Fibroblast of villous mesenchyme (primary cell): ENCODE results near the gene FBLL1. TPM values are rescaled to one million over a fixed set of nuclear protein-coding genes. Genes with fewer than 3 reads are reported as not detected.
"Not testable (repeated sequence)": the region's sequence is repeated elsewhere in the genome, so short reads cannot be mapped to it uniquely, and the experiment has no call there.

Experiments used
- DNase-seq: peaks from one replicate; pipeline ENCODE4 v3.0.0-alpha.2; 2010; ENCODE audit warnings: low read depth
- H3K4me3 ChIP-seq: 2 replicates; pipeline ENCODE4 v1.5.1; 2011; ENCODE audit warnings: low read depth, mild to moderate bottlenecking, low read length
- CTCF ChIP-seq: IDR thresholded peaks from 2 replicates; pipeline ENCODE4 v1.5.1; 2012; ENCODE audit warnings: low read depth, mild to moderate bottlenecking, low read length; ENCODE audit not compliant: insufficient read depth
- total RNA-seq: library from RNA; depleted of rRNA; stranded (reverse); fragments of >200 nt; gene quantifications from 2 replicates; pipeline ENCODE4 v1.2.3, GENCODE V29; 2012

FBLL1 gene
- total RNA-seq, 1 donor, result 0.43 TPM

- TF ChIP-seq CTCF, result no peak
- no peak overlapping the region for H3K4me3 ChIP-seq
- DNase-seq, result no peak
These were observed 1.6 kb downstream of the FBLL1 start for GRCh38 chr5:168530621-168531150.

- no peak for TF ChIP-seq CTCF
- no peak for DNase-seq
- no peak overlapping the region for H3K4me3 ChIP-seq
These were observed 2.1 kb downstream of the FBLL1 start for GRCh38 chr5:168531191-168531590.

- TF ChIP-seq CTCF, result no peak
- DNase-seq, result no peak
- no peak overlapping the region for H3K4me3 ChIP-seq
These were observed 3.1 kb downstream of the FBLL1 start for GRCh38 chr5:168531987-168532864.

- DNase-seq, H3K4me3 ChIP-seq: not testable (repeated sequence)
These were observed 5.2 kb downstream of the FBLL1 start for GRCh38 chr5:168534351-168534750.

GRCh38 chr5:168537176-168537575 lies 8.1 kb downstream of the FBLL1 start:
- no peak for DNase-seq
- TF ChIP-seq CTCF, result no peak
- H3K4me3 ChIP-seq, result no peak overlapping the region

- no peak for DNase-seq
- TF ChIP-seq CTCF, result no peak
- H3K4me3 ChIP-seq, result no peak overlapping the region
These were observed 20.4 kb downstream of the FBLL1 start for GRCh38 chr5:168549554-168549953.

GRCh38 chr5:168550656-168551055 lies 21.6 kb downstream of the FBLL1 start:
- TF ChIP-seq CTCF, result no peak
- DNase-seq, result no peak
- no peak overlapping the region for H3K4me3 ChIP-seq
